ENCODE data around the gene DHCR24.

GRCh38 chr1:54861070-54861761, 25.8 kb downstream of the DHCR24 start:
- TF ChIP-seq, protein P1, sequence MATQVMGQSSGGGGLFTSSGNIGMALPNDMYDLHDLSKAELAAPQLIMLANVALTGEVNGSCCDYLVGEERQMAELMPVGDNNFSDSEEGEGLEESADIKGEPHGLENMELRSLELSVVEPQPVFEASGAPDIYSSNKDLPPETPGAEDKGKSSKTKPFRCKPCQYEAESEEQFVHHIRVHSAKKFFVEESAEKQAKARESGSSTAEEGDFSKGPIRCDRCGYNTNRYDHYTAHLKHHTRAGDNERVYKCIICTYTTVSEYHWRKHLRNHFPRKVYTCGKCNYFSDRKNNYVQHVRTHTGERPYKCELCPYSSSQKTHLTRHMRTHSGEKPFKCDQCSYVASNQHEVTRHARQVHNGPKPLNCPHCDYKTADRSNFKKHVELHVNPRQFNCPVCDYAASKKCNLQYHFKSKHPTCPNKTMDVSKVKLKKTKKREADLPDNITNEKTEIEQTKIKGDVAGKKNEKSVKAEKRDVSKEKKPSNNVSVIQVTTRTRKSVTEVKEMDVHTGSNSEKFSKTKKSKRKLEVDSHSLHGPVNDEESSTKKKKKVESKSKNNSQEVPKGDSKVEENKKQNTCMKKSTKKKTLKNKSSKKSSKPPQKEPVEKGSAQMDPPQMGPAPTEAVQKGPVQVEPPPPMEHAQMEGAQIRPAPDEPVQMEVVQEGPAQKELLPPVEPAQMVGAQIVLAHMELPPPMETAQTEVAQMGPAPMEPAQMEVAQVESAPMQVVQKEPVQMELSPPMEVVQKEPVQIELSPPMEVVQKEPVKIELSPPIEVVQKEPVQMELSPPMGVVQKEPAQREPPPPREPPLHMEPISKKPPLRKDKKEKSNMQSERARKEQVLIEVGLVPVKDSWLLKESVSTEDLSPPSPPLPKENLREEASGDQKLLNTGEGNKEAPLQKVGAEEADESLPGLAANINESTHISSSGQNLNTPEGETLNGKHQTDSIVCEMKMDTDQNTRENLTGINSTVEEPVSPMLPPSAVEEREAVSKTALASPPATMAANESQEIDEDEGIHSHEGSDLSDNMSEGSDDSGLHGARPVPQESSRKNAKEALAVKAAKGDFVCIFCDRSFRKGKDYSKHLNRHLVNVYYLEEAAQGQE (IDR thresholded peaks at IDR 0.05; ENCODE audit: insufficient read depth in 1 of 2, low read depth in 2 of 2, low read length in 2 of 2), result no peak
- no peak for TF ChIP-seq POLR2AphosphoS5 (IDR thresholded peaks at IDR 0.05; ENCODE audit: low read depth, low read length)

Data from PFSK-1 (cell line).